Natural killer cell (primary cell): Measurements from ENCODE around the gene RIMBP2. TPM values are rescaled to one million over a fixed set of nuclear protein-coding genes. Genes with fewer than 3 reads are reported as not detected.

Experiments used
- ATAC-seq, 3 donors: fragments of 150-1000 bp in 2 of 3; fragments of 200-7000 bp in 1 of 3; cut with Tn5 transposase; 1 replicate in 1 of 3; 2 replicates in 2 of 3; pipeline ENCODE4 v1.10.0; 2021; ENCODE audit warnings: mild to moderate bottlenecking in 2 of 3, moderate library complexity in 2 of 3
- DNase-seq, 2 donors: peaks; one replicate each; pipeline versions ENCODE4 v3.0.0 to v3.0.0-alpha.2; 2013 to 2021; ENCODE audit warnings: mixed read lengths in 1 of 2
- H3K27ac ChIP-seq: one replicate; pipeline ENCODE4 v1.5.1; 2013; ENCODE audit warnings: mild to moderate bottlenecking, low read length
- H3K27me3 ChIP-seq: one replicate; pipeline ENCODE4 v1.6.1; 2013; ENCODE audit warnings: low read length; ENCODE audit not compliant: control insufficient read depth, insufficient read depth
- H3K36me3 ChIP-seq: one replicate; pipeline ENCODE4 v1.6.1; 2013; ENCODE audit warnings: low read length; ENCODE audit not compliant: control insufficient read depth, insufficient read depth
- H3K4me1 ChIP-seq: one replicate; pipeline ENCODE4 v1.6.1; 2013; ENCODE audit warnings: low read length; ENCODE audit not compliant: control insufficient read depth, insufficient read depth
- H3K4me3 ChIP-seq: one replicate; pipeline ENCODE4 v1.5.1; 2013; ENCODE audit warnings: low read length
- H3K9me3 ChIP-seq: one replicate; pipeline ENCODE4 v1.6.1; 2013; ENCODE audit warnings: low read length; ENCODE audit not compliant: control insufficient read depth, insufficient read depth
- H3K27ac Mint-ChIP-seq, 2 donors: one replicate each; pipeline ENCODE4 v1.8.0; 2022; ENCODE audit warnings: mild to moderate bottlenecking in 2 of 2, mixed read lengths in 2 of 2, moderate library complexity in 1 of 2
- H3K27me3 Mint-ChIP-seq, 2 donors: one replicate each; pipeline ENCODE4 v1.8.0; 2022; ENCODE audit warnings: low read depth in 2 of 2, mixed read lengths in 2 of 2
- H3K36me3 Mint-ChIP-seq: one replicate; pipeline ENCODE4 v1.8.0; 2022; ENCODE audit warnings: mixed read lengths
- H3K4me1 Mint-ChIP-seq, 2 donors: one replicate each; pipeline ENCODE4 v1.8.0; 2022; ENCODE audit warnings: mixed read lengths in 2 of 2
- H3K4me3 Mint-ChIP-seq: one replicate; pipeline ENCODE4 v1.8.0; 2022; ENCODE audit warnings: mild to moderate bottlenecking, moderate library complexity, mixed read lengths
- H3K9me3 Mint-ChIP-seq, 2 donors: one replicate each; pipeline ENCODE4 v1.8.0; 2022; ENCODE audit warnings: mixed read lengths in 2 of 2
- WGBS: methylation state at CpG from one replicate; pipeline ENCODE4 v1.1.7; 2013; ENCODE audit warnings: missing lambda C conversion rate; ENCODE audit not compliant: insufficient coverage; 5-methylcytosine and 5-hydroxymethylcytosine counted together
- intact Hi-C: fragments of 100-400 bp; cut with micrococcal nuclease; formaldehyde crosslinking; loops from one replicate; pipeline ENCODE4 v1.14.2; 2022
- total RNA-seq, 4 donors: library from RNA; stranded (reverse); fragments of 120-200 nt in 1 of 4; gene quantifications; one replicate each; pipeline versions ENCODE4 v1.2.3 to v1.2.4, GENCODE V29; 2013 to 2022
- TF ChIP-seq, protein P1 (sequence below): fragments of 200-600 bp; IDR thresholded peaks from one replicate; pipeline ENCODE4 v1.8.0; 2022; ENCODE audit warnings: antibody characterized with exemption

Gene RIMBP2
- total RNA-seq, 3 donors from 2014 or later (not counting 1 experiment from before 2014, with no cell fraction given), result not detected

DNA sequence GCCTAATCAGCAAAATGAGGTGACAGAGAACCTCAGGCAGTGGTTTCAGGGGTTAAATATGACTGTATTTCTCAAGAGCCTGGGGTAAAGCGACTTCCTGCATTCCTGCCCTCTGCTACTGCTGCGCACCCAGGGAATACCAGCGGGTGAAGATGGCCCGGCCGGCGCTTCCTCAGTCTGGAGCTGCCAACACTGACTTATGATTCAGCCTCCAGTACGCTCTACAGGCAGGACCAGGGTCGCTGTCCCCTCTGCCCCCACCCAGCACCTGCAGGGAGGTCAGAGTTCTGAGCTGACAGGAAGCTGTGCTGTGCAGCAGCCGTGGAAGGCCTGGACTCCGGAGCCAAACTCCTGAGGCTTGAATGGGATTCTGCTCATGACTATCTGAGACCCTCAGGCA, 250.5 kb downstream of the RIMBP2 start:
- ATAC-seq, result no peak
- no peaks in the 10 kb centered on the region for H3K4me1 Mint-ChIP-seq
- peaks cover 11% of the 10 kb centered on the region for H3K9me3 ChIP-seq
- no peak for DNase-seq
- H3K36me3 ChIP-seq, result no peaks in the 10 kb centered on the region
- H3K4me3 ChIP-seq, result no peak overlapping the region
- H3K36me3 Mint-ChIP-seq, result no peaks in the 10 kb centered on the region
- WGBS, result 77% methylated on average over 10 of the region's 10 CpGs
- intact Hi-C loops, result no loop called here
- no peak overlapping the region for H3K4me3 Mint-ChIP-seq
- no peak overlapping the region for H3K27ac Mint-ChIP-seq
- peaks cover 0 to 2% of the 10 kb centered on the region in 2 donors for H3K9me3 Mint-ChIP-seq
- no peaks in the 10 kb centered on the region for H3K27me3 Mint-ChIP-seq
- TF ChIP-seq, protein P1, sequence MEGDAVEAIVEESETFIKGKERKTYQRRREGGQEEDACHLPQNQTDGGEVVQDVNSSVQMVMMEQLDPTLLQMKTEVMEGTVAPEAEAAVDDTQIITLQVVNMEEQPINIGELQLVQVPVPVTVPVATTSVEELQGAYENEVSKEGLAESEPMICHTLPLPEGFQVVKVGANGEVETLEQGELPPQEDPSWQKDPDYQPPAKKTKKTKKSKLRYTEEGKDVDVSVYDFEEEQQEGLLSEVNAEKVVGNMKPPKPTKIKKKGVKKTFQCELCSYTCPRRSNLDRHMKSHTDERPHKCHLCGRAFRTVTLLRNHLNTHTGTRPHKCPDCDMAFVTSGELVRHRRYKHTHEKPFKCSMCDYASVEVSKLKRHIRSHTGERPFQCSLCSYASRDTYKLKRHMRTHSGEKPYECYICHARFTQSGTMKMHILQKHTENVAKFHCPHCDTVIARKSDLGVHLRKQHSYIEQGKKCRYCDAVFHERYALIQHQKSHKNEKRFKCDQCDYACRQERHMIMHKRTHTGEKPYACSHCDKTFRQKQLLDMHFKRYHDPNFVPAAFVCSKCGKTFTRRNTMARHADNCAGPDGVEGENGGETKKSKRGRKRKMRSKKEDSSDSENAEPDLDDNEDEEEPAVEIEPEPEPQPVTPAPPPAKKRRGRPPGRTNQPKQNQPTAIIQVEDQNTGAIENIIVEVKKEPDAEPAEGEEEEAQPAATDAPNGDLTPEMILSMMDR, result no peak
- no peaks in the 10 kb centered on the region for H3K27me3 ChIP-seq
- no peak overlapping the region for H3K27ac ChIP-seq
- H3K4me1 ChIP-seq, result no peaks in the 10 kb centered on the region

DNA sequence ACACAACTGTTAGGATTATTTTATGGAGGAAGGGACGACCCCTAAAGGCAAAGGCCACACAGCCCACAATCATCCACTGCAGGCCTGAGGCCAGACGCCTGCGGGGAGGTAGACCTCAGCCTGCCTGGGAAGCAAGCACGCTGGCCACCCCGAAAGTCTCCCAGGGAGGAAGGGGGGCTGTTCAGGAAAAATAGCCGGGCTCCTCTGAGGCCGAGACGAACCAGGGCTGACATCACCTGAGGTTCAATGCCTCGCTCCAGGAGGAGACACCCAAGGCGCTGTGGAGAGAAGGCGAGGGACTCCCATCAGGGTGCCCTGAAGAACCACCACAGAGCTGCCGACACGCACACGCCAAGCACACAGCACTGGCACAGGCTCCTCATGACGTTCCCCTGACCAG, 251.1 kb downstream of the RIMBP2 start:
- WGBS, result 96% methylated on average over 14 of the region's 15 CpGs
- H3K4me1 ChIP-seq, result no peaks in the 10 kb centered on the region
- no peak overlapping the region for H3K27ac ChIP-seq
- H3K4me3 Mint-ChIP-seq, result no peak overlapping the region
- H3K4me3 ChIP-seq, result no peak overlapping the region
- H3K9me3 ChIP-seq, result peaks cover 11% of the 10 kb centered on the region
- H3K27ac Mint-ChIP-seq, result no peak overlapping the region
- H3K27me3 Mint-ChIP-seq, result no peaks in the 10 kb centered on the region
- no peaks in the 10 kb centered on the region for H3K36me3 Mint-ChIP-seq
- no peaks in the 10 kb centered on the region for H3K4me1 Mint-ChIP-seq
- H3K9me3 Mint-ChIP-seq, result peaks cover 0 to 2% of the 10 kb centered on the region in 2 donors
- TF ChIP-seq, protein P1, result no peak
- no peak for ATAC-seq
- intact Hi-C loops, result no loop called here
- no peaks in the 10 kb centered on the region for H3K27me3 ChIP-seq
- H3K36me3 ChIP-seq, result no peaks in the 10 kb centered on the region
- no peak for DNase-seq

DNA sequence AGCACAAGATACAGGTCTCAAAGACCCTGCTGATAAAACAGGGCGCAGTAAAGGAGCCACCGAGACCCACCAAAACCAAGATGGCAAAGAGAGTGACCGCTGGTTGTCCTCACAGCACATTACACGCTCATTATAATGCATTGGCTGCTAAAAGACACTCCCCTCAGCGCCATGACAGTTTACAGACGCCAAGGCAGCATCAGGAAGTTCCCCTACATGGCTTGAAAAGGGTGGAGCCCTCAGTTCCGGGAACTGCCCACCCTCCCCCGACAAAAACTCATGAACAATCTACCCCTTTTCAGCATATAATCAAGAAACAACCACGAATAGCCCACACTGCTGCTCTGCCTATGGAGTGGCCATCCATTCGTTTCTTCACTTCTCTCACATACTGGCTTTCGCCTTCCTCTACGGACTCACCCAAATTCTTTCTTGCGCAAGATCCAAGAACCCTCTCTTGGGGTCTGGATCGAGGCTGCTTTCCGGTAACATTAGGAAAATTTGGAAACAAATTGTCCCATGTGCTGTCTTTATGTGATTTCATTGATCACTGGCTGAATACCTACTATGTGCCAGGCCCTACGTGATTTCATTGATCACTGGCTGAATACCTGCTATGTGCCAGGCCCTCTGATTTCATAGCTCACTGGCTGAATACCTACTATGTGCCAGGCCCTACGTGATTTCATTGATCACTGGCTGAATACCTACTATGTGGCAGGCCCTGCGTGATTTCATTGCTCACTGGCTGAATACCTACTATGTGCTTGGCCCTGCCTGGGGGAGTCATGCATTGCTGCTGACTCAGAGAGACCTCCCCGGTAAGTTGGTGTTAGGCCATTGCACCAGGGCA, 252.1 kb downstream of the RIMBP2 start:
- peaks cover 0 to 2% of the 10 kb centered on the region in 2 donors for H3K9me3 Mint-ChIP-seq
- DNase-seq, result no peak
- WGBS, result 71% methylated on average over 18 of the region's 19 CpGs
- H3K27ac Mint-ChIP-seq, result no peak overlapping the region
- H3K36me3 Mint-ChIP-seq, result no peaks in the 10 kb centered on the region
- no peaks in the 10 kb centered on the region for H3K4me1 Mint-ChIP-seq
- ATAC-seq, result no peak
- TF ChIP-seq, protein P1, result no peak
- no peaks in the 10 kb centered on the region for H3K27me3 Mint-ChIP-seq
- H3K4me3 ChIP-seq, result no peak overlapping the region
- H3K27me3 ChIP-seq, result no peaks in the 10 kb centered on the region
- H3K27ac ChIP-seq, result no peak overlapping the region
- H3K4me1 ChIP-seq, result no peaks in the 10 kb centered on the region
- no peak overlapping the region for H3K4me3 Mint-ChIP-seq
- peaks cover 11% of the 10 kb centered on the region for H3K9me3 ChIP-seq
- intact Hi-C loops, result no loop called here
- H3K36me3 ChIP-seq, result no peaks in the 10 kb centered on the region
